NOMO-1 (cell line): Measurements from ENCODE around the gene ARID3C.
A peak's percentile ranks its signal among the peaks of the same experiment; 100 is the strongest.

ENCODE experiments used
- DNase-seq, 2 experiments: peaks; one replicate each; lab custom pipeline; 2025; ENCODE audit not compliant: unreplicated experiment in 2 of 2; lab: John Stamatoyannopoulos, UW

The ARID3C gene

DNA sequence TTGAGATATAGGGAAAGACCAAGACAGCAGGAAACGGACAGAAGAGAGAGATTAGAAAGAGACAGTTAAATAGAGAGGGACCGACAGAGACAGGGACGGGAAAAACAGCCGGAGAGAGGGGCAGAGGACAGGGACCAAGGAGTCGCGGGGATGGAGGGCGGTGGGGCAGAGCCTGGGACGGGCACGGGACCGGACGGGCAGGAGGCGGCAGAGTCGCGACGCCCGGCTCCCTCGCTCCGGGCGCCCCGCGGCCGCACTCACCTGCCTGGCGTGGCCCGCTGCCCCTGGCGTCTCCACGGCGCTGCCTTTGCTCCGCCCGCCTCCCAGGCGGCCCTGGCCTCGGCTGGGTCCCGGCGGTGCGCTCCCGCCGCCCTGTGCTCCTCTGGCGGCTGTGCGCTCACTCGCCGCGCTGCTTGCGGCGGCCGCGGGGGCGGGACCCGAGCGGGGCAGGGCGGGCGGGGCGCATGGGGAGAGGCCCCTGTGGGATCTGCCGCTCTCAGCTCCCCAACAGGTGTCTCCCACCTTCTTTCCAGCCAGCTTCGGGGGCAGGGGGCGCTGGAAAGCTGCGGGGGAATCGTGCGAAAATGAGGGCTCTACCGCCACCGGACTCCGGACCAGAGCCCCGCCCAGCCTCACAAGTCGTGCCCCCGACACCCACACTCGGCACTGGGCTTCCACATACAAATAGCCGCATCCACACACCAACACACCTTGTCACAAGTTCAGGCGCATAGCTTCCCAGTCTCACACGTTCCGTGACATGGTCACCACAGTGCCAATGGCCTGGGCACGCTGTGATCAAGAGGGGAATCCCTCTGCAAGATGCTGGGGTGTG is at the start of gene ARID3C:
Gene ARID3C, minus strand, starts transcription at position 411 of the 835 bp plus-strand sequence. CDS start 1,052 bp downstream, outside the sequence.
- peak in 1 of 2 experiments; percentile 34 for DNase-seq

GRCh38 chr9:34675869-34676268 is 47.0 kb upstream of the ARID3C start:
- no peak for DNase-seq

GRCh38 chr9:34675048-34675714 is 46.3 kb upstream of the ARID3C start:
- peak; percentile 18 to 23 for DNase-seq

DNA sequence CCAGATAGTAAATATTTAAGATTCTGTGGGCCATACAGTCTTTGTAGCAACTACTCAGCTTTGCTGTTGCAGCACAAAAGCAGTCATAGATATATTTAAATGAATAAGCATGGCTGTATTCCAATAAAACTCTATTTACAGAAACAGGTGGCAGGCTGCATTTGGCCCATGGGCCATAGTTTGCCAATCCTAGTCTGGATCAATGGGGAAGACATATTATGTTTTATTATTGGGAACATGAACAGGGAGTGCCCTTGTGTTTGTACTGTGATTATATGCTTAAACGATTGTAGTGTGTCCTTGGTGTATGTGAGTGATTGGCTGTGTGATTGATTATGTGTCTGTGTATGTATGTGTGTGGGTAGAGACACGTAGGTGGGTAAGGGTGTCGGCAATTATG is 45.6 kb upstream of the ARID3C start:
- no peak for DNase-seq

- no peak for DNase-seq
Observed at GRCh38 chr9:34671307-34671706, 42.4 kb upstream of the ARID3C start.

DNA sequence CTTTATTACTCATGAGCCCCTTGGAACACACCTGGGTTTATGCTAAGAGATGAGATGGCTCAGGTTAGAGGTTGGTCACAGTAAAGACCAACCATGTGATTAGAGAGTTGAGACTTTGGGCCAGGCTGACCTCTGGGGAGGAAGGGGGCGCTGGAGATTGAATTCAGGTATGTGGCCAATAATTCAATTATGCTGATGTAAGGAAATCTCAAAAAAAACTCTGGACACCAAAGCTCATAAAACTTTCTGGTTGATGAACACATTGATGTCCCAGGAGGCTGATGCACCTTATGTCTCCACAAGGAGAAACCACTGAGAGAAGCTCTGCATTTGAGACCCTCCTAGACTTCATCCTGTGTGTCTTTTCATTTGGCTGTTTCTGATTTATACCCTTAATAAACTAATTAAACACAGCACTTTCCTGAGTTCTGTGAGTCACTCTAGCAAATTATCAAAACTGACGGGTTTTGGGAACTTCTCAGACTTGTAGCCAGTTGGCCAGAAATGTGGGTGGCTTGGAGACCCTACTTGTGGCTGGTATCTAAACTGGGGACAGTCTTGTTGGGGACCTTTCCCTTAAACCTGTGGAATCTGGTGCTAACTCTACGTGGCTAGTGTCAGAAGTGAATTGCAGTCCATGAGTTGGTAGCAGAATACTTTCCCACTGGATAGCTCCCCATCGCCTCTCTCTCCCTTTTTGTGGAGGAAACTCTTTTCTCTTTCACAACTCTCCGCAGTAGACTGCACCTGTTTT is 41.1 kb upstream of the ARID3C start:
- DNase-seq: no peak

GRCh38 chr9:34665381-34666250 is 36.8 kb upstream of the ARID3C start:
- peak; percentile 98 for DNase-seq

DNA sequence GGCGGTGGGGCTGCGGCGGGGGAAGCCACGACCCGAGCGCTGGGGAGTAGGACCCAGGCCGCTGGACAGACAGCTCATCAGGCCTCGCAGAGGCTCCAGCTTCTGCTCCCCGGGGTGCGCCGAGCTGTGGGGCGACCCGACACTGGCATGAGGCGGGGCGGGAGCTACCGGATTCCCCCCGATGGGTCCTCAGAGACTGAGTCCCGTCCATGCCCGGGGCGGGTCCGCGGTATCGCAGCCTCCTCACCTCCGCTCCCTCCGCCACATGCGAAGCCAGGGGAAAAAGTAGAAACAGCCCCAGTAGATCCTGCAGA is 36.2 kb upstream of the ARID3C start:
- no peak for DNase-seq

DNA sequence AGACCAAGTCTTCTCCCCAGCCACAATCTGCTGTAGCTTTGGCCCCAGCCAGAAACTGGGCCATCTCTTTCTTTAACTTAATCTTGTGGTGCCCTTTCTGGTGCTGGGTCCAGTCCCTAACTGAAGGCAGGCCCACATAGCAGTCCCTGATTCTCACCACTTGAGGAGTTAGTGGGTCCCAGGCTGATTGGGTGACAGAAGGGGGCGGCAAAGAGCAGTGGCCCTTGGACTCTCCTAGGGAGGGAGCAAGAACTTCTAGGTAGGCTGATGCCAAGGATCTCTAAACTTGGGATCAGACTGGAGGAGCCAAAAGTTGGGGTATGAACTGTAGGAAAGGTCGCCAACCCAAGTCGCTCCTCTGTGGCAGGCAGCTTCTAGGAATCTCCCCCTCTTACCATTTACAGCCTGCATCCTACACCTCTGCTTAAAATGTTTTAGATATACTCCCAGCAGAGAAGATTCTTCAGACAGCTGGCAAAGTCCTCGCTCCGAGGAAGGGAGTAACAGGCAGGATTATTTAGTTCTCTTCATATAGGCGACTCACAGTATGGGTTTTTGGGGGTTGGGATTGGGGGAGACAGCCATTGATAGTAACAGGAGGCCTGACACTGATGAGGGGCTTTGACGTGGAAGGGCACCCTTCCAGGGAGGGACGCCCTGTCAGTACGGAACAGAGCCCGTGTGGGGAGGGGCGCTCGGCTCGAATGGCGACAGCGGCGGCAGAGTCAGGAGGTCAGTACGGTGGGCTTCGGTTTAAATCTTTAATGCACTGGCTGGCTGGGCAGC is 35.6 kb upstream of the ARID3C start:
- peak; percentile 82 to 86 for DNase-seq

GRCh38 chr9:34663303-34663605 is 34.4 kb upstream of the ARID3C start:
- DNase-seq: no peak

DNA sequence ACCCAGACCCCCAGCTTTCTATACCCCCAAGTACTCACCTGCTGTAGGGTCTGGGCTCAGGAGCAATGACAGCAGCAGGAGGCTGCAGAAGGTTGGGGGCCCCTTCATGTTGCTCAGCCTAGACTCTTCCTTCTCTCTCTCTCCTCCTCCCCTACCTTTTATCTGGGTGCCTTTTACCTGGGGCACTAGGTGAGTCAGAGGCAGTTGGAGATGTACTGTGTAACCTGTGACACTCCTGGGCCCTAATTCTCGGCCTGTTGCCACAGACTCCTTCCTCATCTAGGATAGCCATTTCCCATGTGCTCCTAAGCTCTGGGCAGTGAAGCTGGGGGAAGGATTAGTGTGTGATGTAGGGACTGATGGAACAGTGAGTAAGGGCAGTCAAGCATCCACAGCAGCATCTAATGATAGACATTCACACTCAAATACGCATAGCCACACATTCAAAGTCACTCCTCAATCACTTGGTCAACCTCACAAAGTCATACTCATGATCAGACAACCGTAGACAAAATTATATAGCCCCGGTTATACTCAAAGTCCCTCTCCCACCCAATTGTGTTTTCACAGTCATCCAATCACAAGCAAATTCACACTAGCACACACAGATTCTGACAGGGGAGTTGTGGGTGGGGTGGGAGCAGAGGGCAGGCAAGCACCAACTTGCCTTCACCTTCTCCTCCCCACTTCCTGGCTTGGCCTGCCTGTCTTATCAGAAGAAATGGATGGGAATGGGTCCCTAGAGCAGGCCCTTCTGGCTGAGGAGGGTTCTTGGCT is 33.8 kb upstream of the ARID3C start, which contains the start of gene CCL27:
Gene CCL27, minus strand, starts transcription at position 132 of the 777 bp plus-strand sequence. Its CDS starts 24 bp downstream, at position 108.
- DNase-seq: no peak

- DNase-seq: no peak
Observed at GRCh38 chr9:34659592-34660253, 30.9 kb upstream of the ARID3C start.

- DNase-seq: no peak
Observed at GRCh38 chr9:34658461-34658860, 29.6 kb upstream of the ARID3C start.

DNA sequence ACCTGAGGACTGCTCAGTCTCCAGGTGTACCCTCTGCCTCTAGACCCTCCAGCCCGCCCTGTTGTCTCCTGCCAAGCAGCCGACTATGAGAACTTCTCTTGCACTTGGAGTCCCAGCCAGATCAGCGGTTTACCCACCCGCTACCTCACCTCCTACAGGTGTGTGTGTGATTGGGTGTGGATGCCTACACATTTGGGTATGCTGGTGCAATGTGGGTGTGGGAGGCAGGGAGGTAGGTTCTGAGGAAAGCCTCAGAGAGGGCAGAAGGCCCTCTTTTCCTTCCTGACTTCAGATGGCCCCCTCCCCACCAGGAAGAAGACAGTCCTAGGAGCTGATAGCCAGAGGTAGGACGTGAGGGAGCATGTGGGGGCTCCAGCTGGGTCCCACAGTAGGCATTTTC is 28.1 kb upstream of the ARID3C start:
- no peak for DNase-seq

DNA sequence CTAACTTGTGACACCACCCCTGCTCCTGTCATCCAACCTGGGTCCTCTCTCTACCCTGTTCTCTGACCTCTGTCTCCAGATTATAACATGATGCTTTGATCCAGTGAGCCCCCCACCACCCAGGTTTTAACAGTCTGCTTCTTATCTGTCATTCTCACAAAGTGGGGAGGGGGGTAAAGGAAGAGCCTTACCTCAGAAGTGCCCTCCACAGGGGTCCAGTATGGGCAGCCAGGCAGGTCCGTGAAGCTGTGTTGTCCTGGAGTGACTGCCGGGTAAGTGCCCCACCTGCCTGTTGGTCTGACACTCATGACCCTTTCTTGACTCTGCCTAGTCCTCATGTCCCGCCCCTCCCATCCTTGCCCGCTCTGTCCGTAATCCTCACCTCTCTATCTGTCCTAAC is 26.5 kb upstream of the ARID3C start:
- no peak for DNase-seq

GRCh38 chr9:34654323-34655051 is 25.6 kb upstream of the ARID3C start:
- no peak for DNase-seq

- DNase-seq: no peak
Observed at GRCh38 chr9:34653151-34654072, 24.5 kb upstream of the ARID3C start.
